ENCODE measurements around the gene UBE2Q2.

UBE2Q2 gene

GRCh38 chr15:75945953-75946352 lies 102.7 kb downstream of the UBE2Q2 start:
- DNase-seq (ENCODE audit: low spot score), result no peak
- ChIA-PET POLR2A (ENCODE audit: low non-redundant PET) (no interaction called here), CTCF (no interaction called here)

GRCh38 chr15:75947092-75947491 lies 103.8 kb downstream of the UBE2Q2 start:
- TF ChIP-seq CTCF (conservative IDR thresholded peaks at IDR 0.05; ENCODE audit: low read depth), result no peak
- POLR2A ChIA-PET (ENCODE audit: low non-redundant PET), result interaction anchor here (0.6 kb wide), 1 partner anchor 46 kb away, joined by 5 read pairs; no protein-coding TSS in a partner anchor
- CTCF ChIA-PET, result no interaction called here
- H3K27ac ChIP-seq, result no peak overlapping the region
- DNase-seq (ENCODE audit: low spot score), result peak; percentile 82

More at GRCh38 chr15:75945953-75946352, 102.7 kb downstream of the UBE2Q2 start:
- H3K27ac ChIP-seq, result no peak overlapping the region
- no peak for TF ChIP-seq CTCF (conservative IDR thresholded peaks at IDR 0.05; ENCODE audit: low read depth)

- no peak for DNase-seq (ENCODE audit: low spot score)
- CTCF ChIA-PET, result no interaction called here
- H3K27ac ChIP-seq, result no peak overlapping the region
- TF ChIP-seq CTCF (conservative IDR thresholded peaks at IDR 0.05; ENCODE audit: low read depth), result no peak
- POLR2A ChIA-PET (ENCODE audit: low non-redundant PET), result no interaction called here
These were observed 105.6 kb downstream of the UBE2Q2 start for GRCh38 chr15:75948761-75949296.
